ENCODE measurements around the gene FASTK. TPM values are rescaled to one million over a fixed set of nuclear protein-coding genes. Genes with fewer than 3 reads are reported as not detected.

FASTK gene
- total and polyA plus RNA-seq, 3 donors from 2014 or later: 60.3 to 124 (median 114) TPM

- WGBS, 2 donors: 85 to 95% methylated on average over 14 of the region's 14 CpGs
- H3K36me3 ChIP-seq (ENCODE audit: low read depth, missing control alignments): no peaks in the 10 kb centered on the region
- DNase-seq: no peak
- no peaks in the 10 kb centered on the region for H3K9me3 ChIP-seq
- intact Hi-C loops (cut with DNase I; ENCODE audit: low total_unique reads): no loop called here
- no peak overlapping the region for H3K27ac ChIP-seq
- no peak overlapping the region for H3K4me3 ChIP-seq
- H3K4me1 ChIP-seq: peaks cover 26% of the 10 kb centered on the region
- H3K27me3 ChIP-seq: no peaks in the 10 kb centered on the region
- TF ChIP-seq POLR2A (IDR thresholded peaks at IDR 0.05): no peak
- TF ChIP-seq, protein P1, sequence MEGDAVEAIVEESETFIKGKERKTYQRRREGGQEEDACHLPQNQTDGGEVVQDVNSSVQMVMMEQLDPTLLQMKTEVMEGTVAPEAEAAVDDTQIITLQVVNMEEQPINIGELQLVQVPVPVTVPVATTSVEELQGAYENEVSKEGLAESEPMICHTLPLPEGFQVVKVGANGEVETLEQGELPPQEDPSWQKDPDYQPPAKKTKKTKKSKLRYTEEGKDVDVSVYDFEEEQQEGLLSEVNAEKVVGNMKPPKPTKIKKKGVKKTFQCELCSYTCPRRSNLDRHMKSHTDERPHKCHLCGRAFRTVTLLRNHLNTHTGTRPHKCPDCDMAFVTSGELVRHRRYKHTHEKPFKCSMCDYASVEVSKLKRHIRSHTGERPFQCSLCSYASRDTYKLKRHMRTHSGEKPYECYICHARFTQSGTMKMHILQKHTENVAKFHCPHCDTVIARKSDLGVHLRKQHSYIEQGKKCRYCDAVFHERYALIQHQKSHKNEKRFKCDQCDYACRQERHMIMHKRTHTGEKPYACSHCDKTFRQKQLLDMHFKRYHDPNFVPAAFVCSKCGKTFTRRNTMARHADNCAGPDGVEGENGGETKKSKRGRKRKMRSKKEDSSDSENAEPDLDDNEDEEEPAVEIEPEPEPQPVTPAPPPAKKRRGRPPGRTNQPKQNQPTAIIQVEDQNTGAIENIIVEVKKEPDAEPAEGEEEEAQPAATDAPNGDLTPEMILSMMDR (IDR thresholded peaks at IDR 0.05): no peak
Observed at GRCh38 chr7:151091988-151092387, 11.4 kb upstream of the FASTK start.

DNA sequence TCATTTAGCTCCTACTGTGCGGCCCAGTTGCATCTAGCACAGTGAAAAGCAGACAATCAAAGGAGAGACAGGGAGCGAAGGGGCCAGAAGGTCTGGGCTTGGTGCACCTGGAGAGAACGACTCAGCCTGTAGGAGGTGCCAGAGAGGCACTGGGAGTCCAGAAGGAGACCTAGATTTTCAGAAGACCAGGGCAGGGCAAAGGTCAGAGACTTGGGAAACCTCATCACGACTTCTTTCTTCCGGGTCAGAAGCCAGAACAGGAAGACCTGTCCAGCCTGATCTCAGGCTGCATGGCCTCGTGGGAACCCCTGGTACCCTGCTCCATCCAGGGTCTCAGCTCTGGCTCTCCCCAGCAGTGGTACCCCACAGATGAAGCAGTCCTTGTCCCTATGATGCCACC is 10.8 kb upstream of the FASTK start:
- no peak for DNase-seq
- 64 to 65% methylated on average over 5 to 6 of the region's 6 CpGs for WGBS, 2 donors
- no peak for TF ChIP-seq POLR2A (IDR thresholded peaks at IDR 0.05)
- TF ChIP-seq, protein P1 (IDR thresholded peaks at IDR 0.05): peak in 2 of 3 experiments; percentile 13 to 27
- Histone ChIP-seq H3K27ac (no peak overlapping the region), H3K36me3 (ENCODE audit: low read depth, missing control alignments) (no peaks in the 10 kb centered on the region), H3K4me1 (peaks cover 26% of the 10 kb centered on the region), H3K27me3 (no peaks in the 10 kb centered on the region), H3K4me3 (no peak overlapping the region), H3K9me3 (no peaks in the 10 kb centered on the region)
- intact Hi-C loops (cut with DNase I; ENCODE audit: low total_unique reads): no loop called here

GRCh38 chr7:151091003-151091402 is 10.4 kb upstream of the FASTK start:
- intact Hi-C loops (cut with DNase I; ENCODE audit: low total_unique reads): no loop called here

DNA sequence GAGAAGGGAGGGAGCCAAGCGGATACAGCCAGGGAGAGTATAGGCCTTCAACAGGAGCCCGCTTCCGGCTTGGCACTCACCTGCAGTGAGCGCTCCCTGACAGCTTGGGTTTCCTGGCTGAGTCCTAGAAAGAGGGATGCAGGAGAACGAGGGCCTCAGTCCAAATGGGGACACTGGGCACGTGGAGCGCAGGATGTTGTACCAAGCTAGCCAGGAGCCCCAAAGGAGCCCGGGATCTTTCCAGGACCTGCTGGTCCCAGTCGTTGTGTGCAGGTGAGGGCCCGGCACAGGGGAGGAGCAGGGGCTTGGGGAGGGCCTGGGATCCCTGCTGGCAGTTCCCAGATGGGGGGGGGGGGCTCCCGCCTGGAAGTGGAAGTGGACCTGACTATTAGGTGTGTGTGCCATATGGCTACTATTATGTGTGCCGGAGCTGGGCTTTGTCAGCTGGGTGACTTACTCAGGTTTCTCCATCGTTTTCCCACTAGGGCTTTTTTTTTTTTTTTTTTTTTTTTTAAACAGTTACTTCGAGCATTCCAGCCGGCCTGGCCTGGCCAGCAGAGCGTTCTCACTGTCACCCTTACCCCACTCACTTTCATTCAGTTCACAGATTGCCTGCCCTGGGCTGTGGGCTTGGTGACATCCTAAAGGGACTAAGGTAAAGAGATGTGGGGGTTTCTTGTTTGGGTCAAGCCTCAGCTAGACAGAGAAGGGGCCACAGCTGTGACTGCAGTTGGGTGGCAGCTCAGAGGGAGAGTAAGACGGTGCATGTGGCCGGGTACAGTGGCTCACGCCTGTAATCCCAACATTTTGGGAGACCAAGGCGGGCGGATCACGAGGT is 9.5 kb upstream of the FASTK start:
- DNase-seq: no peak
- H3K9me3 ChIP-seq: no peaks in the 10 kb centered on the region
- intact Hi-C loops (cut with DNase I; ENCODE audit: low total_unique reads): no loop called here
- no peak for TF ChIP-seq POLR2A (IDR thresholded peaks at IDR 0.05)
- TF ChIP-seq, protein P1 (IDR thresholded peaks at IDR 0.05): no peak
- H3K4me3 ChIP-seq: no peak overlapping the region
- H3K4me1 ChIP-seq: peaks cover 32% of the 10 kb centered on the region
- H3K27ac ChIP-seq: peak overlapping the region; percentile 70 to 84
- no peaks in the 10 kb centered on the region for H3K36me3 ChIP-seq (ENCODE audit: low read depth, missing control alignments)
- 70 to 75% methylated on average over 19 to 22 of the region's 22 CpGs for WGBS, 2 donors
- H3K27me3 ChIP-seq: no peaks in the 10 kb centered on the region

More at GRCh38 chr7:151091003-151091402, 10.4 kb upstream of the FASTK start:
- Histone ChIP-seq H3K4me3 (no peak overlapping the region), H3K36me3 (ENCODE audit: low read depth, missing control alignments) (no peaks in the 10 kb centered on the region), H3K27ac (no peak overlapping the region), H3K27me3 (no peaks in the 10 kb centered on the region), H3K9me3 (no peaks in the 10 kb centered on the region), H3K4me1 (peaks cover 26% of the 10 kb centered on the region)
- TF ChIP-seq, protein P1 (IDR thresholded peaks at IDR 0.05): no peak
- no peak for TF ChIP-seq POLR2A (IDR thresholded peaks at IDR 0.05)
- 90 to 93% methylated on average over 4 to 7 of the region's 7 CpGs for WGBS, 2 donors
- no peak for DNase-seq

Data from testis (tissue), 3 donors.